Measurements from ENCODE around the gene LBHD2. TPM values are rescaled to one million over a fixed set of nuclear protein-coding genes. Genes with fewer than 3 reads are reported as not detected.
A peak's percentile ranks its signal among the peaks of the same experiment; 100 is the strongest.

LBHD2 gene
- total and polyA plus RNA-seq, 2 of the 13 experiments (the other 11 are each of a cell fraction or from before 2014, with no cell fraction given), result 0.67 to 1.00 TPM

GRCh38 chr14:103074729-103075367 is 9.2 kb upstream of the LBHD2 start (continued):
- TF ChIP-seq, protein P1, sequence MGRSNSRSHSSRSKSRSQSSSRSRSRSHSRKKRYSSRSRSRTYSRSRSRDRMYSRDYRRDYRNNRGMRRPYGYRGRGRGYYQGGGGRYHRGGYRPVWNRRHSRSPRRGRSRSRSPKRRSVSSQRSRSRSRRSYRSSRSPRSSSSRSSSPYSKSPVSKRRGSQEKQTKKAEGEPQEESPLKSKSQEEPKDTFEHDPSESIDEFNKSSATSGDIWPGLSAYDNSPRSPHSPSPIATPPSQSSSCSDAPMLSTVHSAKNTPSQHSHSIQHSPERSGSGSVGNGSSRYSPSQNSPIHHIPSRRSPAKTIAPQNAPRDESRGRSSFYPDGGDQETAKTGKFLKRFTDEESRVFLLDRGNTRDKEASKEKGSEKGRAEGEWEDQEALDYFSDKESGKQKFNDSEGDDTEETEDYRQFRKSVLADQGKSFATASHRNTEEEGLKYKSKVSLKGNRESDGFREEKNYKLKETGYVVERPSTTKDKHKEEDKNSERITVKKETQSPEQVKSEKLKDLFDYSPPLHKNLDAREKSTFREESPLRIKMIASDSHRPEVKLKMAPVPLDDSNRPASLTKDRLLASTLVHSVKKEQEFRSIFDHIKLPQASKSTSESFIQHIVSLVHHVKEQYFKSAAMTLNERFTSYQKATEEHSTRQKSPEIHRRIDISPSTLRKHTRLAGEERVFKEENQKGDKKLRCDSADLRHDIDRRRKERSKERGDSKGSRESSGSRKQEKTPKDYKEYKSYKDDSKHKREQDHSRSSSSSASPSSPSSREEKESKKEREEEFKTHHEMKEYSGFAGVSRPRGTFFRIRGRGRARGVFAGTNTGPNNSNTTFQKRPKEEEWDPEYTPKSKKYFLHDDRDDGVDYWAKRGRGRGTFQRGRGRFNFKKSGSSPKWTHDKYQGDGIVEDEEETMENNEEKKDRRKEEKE (IDR thresholded peaks at IDR 0.05), result no peak
- no peak for TF ChIP-seq ZNF567 (CRISPR knock-in tag; IDR thresholded peaks at IDR 0.05; ENCODE audit: borderline replicate concordance)
- peak; percentile 72; the same call in 1 of the 2 replicates for TF ChIP-seq SP5 (CRISPR knock-in tag; IDR thresholded peaks at IDR 0.05; ENCODE audit: borderline replicate concordance, low read depth)
- TF ChIP-seq ZBTB49 (CRISPR knock-in tag; IDR thresholded peaks at IDR 0.05; ENCODE audit: borderline replicate concordance), result no peak
- TF ChIP-seq SIN3A (IDR thresholded peaks at IDR 0.05; ENCODE audit: borderline replicate concordance, low read depth, low read length), result peak; percentile 31; the same call in 1 of the 2 replicates
- peak; percentile 48; the same call in 1 of the 2 replicates for TF ChIP-seq NRL (CRISPR knock-in tag; IDR thresholded peaks at IDR 0.05; ENCODE audit: borderline replicate concordance)
- TF ChIP-seq MEIS2 (CRISPR knock-in tag; IDR thresholded peaks at IDR 0.05), result 0 out of 2 replicates have a peak, but pooled peaks have one; percentile 12
- no peak for TF ChIP-seq LCORL (IDR thresholded peaks at IDR 0.05)
- TF ChIP-seq LCORL (CRISPR knock-in tag; IDR thresholded peaks at IDR 0.05), result peak; percentile 52
- TF ChIP-seq ZNF672 (CRISPR knock-in tag; IDR thresholded peaks at IDR 0.05), result no peak
- TF ChIP-seq FOXO4 (CRISPR knock-in tag; conservative IDR thresholded peaks at IDR 0.05), result 0 out of 2 replicates have a peak, but pooled peaks have one; percentile 84
- no peak for TF ChIP-seq ZNF788 (CRISPR knock-in tag; IDR thresholded peaks at IDR 0.05; ENCODE audit: borderline replicate concordance)
- peak; percentile 57 for TF ChIP-seq SAP130 (CRISPR knock-in tag; IDR thresholded peaks at IDR 0.05; ENCODE audit: low read depth)
- no peak for TF ChIP-seq POLR2G (IDR thresholded peaks at IDR 0.05; ENCODE audit: low read depth, low read length)
- no peak for TF ChIP-seq MTA1 (CRISPR knock-in tag; IDR thresholded peaks at IDR 0.05; ENCODE audit: borderline replicate concordance)
- no peak for TF ChIP-seq PBX3 (CRISPR knock-in tag; IDR thresholded peaks at IDR 0.05; ENCODE audit: borderline replicate concordance)
- no peak for TF ChIP-seq ZNF383 (CRISPR knock-in tag; IDR thresholded peaks at IDR 0.05; ENCODE audit: borderline replicate concordance)
- no peak for TF ChIP-seq ARNTL (CRISPR knock-in tag; IDR thresholded peaks at IDR 0.05)
